ENCODE results near the gene TMEM240.
"Not testable (repeated sequence)": the region's sequence is repeated elsewhere in the genome, so short reads cannot be mapped to it uniquely, and the experiment has no call there.

Gene TMEM240

DNA sequence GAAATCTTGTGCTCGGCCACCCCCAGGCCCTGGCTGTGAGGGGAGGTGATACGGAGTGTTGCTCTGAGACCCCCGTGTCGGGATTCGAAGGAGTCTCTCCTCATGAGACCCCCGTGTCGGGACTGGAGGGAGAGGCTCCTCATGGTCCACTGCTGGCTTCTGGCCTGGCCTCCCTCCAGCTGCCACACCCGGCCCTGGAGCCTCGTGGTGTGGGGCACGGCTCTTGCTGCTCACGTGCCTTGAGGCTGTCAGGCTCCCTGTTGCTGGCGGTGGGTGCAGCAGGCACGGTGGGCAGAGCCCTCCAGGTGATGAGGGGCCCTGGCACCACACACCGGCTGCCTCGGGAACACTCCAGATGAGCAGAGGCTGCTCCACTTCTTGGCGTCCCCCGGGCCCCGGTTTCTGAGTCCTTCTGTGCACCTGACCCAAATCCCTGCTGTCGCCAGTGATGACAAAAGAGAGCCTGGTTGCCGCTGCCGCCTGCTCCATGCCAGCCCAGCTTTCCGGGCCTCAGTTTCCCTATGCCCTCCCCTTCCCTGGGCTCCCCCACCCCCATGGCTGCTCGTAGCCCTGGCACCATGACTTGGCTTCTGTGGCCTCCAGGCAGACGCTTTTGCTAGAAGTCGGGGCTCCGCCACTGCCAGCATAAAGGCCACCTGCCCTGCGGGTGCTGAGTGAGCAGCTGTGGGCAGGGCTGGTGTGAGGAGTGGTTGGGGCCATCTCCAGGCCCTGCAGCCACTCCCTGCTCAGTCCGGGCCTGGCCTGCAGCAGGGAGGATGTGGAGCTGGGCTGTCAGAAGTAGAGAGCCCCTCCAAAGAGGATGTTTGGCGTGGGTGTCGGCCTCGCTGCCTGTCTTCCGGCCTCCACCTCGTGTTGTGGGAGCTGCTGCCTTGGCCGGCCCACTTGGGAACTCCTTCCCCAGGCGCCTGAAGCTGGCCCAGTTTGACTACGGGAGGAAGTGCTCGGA lies 11.8 kb downstream of the TMEM240 start:
- Histone ChIP-seq H3K27ac (no peak overlapping the region), H4K20me1 (ENCODE audit: insufficient read depth) (no peaks in the 10 kb centered on the region), H3K9ac (no peak overlapping the region), H3K27me3 (ENCODE audit: insufficient read depth, low read depth) (no peaks in the 10 kb centered on the region), H3K4me1 (ENCODE audit: low read depth, poor library complexity, severe bottlenecking) (no peaks in the 10 kb centered on the region), H3K36me3 (ENCODE audit: insufficient read depth) (peaks cover 6% of the 10 kb centered on the region; the same call in 1 of the 2 replicates), H3K79me2 (ENCODE audit: insufficient read depth, low read depth) (no peaks in the 10 kb centered on the region), H2AFZ (ENCODE audit: low read depth) (no peak overlapping the region), H3K4me2 (no peak overlapping the region), H3K4me3 (IDR thresholded peaks at IDR 0.05; ENCODE audit: insufficient read depth, low read depth, low read length) (no peak overlapping the region)
- TF ChIP-seq, protein P1, sequence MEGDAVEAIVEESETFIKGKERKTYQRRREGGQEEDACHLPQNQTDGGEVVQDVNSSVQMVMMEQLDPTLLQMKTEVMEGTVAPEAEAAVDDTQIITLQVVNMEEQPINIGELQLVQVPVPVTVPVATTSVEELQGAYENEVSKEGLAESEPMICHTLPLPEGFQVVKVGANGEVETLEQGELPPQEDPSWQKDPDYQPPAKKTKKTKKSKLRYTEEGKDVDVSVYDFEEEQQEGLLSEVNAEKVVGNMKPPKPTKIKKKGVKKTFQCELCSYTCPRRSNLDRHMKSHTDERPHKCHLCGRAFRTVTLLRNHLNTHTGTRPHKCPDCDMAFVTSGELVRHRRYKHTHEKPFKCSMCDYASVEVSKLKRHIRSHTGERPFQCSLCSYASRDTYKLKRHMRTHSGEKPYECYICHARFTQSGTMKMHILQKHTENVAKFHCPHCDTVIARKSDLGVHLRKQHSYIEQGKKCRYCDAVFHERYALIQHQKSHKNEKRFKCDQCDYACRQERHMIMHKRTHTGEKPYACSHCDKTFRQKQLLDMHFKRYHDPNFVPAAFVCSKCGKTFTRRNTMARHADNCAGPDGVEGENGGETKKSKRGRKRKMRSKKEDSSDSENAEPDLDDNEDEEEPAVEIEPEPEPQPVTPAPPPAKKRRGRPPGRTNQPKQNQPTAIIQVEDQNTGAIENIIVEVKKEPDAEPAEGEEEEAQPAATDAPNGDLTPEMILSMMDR (conservative IDR thresholded peaks at IDR 0.05; ENCODE audit: low read depth, low read length) = no peak

DNA sequence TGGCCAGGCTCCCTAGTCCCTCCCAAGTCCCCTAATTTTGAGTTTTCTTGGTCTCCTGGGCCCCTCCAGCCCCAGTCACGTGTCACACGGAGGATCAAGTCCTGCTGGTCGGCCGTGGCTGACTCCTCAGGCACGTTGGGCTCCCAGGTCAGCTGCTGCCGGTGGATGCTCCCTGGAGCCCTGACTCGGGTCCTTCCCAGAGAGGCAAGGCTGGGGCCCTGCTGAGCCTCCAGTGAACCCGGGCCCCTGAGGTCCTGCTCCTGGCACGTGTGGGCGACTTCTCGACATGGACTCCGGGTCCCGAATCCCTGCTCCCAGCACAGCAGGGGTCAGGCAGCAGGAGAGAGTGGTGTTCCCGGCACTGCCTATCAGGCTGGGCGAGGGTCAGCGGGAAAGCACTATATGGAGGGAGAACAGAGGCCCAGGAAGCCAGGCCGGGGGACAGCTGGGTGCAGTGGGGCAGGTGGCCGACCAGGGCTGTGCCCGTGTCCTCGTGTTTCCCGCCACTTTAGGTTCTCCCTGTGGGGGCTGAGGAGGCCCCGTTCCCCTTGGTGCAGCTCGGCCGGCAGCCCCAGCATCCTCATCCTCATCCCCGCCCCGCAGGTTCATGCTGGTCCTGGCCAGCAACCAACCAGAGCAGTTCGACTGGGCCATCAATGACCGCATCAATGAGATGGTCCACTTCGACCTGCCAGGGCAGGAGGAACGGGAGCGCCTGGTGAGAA lies 13.2 kb downstream of the TMEM240 start:
- no peak overlapping the region for H2AFZ ChIP-seq (ENCODE audit: low read depth)
- no peak overlapping the region for H3K9ac ChIP-seq
- no peak overlapping the region for H3K4me2 ChIP-seq
- no peaks in the 10 kb centered on the region for H3K27me3 ChIP-seq (ENCODE audit: insufficient read depth, low read depth)
- no peak overlapping the region for H3K4me3 ChIP-seq (IDR thresholded peaks at IDR 0.05; ENCODE audit: insufficient read depth, low read depth, low read length)
- H3K36me3 ChIP-seq (ENCODE audit: insufficient read depth) = peaks cover 6% of the 10 kb centered on the region; the same call in 1 of the 2 replicates
- no peaks in the 10 kb centered on the region for H3K79me2 ChIP-seq (ENCODE audit: insufficient read depth, low read depth)
- no peaks in the 10 kb centered on the region for H3K4me1 ChIP-seq (ENCODE audit: low read depth, poor library complexity, severe bottlenecking)
- no peaks in the 10 kb centered on the region for H4K20me1 ChIP-seq (ENCODE audit: insufficient read depth)
- no peak overlapping the region for H3K27ac ChIP-seq
- TF ChIP-seq, protein P1 (conservative IDR thresholded peaks at IDR 0.05; ENCODE audit: low read depth, low read length) = no peak

DNA sequence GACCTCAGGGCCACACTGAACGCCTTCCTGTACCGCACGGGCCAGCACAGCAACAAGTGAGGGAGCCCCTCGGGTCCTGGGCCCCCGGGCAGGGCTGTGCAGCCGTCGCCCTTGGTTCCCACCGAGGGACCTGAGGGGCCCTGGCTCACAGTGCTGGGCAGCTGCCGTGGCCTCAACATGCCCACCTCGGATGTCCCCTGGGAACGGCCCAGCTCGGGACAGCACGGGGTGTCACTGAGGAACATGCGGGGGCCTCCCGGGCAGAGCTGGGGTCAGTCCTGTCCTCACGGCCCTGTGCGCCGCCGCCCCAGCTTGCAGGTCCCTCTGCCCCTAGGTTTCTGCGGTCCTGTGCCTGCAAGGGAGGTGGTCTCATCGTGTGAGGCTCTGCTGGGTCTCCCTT lies 13.9 kb downstream of the TMEM240 start:
- not testable (repeated sequence) for H3K36me3 ChIP-seq (ENCODE audit: insufficient read depth); H2AFZ ChIP-seq (ENCODE audit: low read depth); H3K79me2 ChIP-seq (ENCODE audit: insufficient read depth, low read depth); H4K20me1 ChIP-seq (ENCODE audit: insufficient read depth); H3K4me1 ChIP-seq (ENCODE audit: low read depth, poor library complexity, severe bottlenecking); H3K27ac ChIP-seq; H3K4me2 ChIP-seq; H3K9ac ChIP-seq; H3K4me3 ChIP-seq (IDR thresholded peaks at IDR 0.05; ENCODE audit: insufficient read depth, low read depth, low read length); H3K27me3 ChIP-seq (ENCODE audit: insufficient read depth, low read depth)

DNA sequence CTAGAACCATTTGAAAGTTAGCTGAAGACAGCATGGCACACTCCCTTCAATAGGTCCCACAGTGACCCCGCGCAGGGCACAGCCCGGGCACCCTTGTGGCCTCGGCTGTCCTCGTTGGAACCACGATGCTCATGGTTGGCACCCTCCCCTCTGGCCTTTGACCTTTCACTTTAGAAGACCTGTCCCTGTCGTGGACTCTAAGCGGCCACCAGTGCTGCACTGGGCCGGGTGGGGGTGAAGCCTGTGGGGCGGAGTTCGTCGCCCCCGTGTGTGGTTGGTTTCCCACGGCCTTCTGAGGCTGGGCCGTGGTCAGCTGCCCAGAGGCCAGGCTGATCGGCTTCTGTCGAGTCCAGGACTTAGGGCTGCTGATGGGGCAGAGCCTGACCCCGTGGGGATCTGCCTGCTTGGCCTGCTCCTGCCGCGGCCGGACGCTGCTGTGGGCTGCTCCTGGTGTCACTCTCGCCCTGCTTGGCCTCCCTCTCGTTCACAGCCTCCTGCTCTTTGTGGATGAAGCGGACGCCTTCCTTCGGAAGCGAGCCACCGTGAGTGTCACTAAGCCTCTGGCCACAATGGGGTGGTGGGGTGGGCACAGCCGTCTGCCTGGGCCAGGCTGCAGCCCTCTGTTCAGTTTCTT lies 15.6 kb downstream of the TMEM240 start:
- H4K20me1 ChIP-seq (ENCODE audit: insufficient read depth); H3K27me3 ChIP-seq (ENCODE audit: insufficient read depth, low read depth); H3K4me1 ChIP-seq (ENCODE audit: low read depth, poor library complexity, severe bottlenecking); H2AFZ ChIP-seq (ENCODE audit: low read depth); H3K4me3 ChIP-seq (IDR thresholded peaks at IDR 0.05; ENCODE audit: insufficient read depth, low read depth, low read length); H3K79me2 ChIP-seq (ENCODE audit: insufficient read depth, low read depth); H3K9ac ChIP-seq; H3K27ac ChIP-seq; H3K4me2 ChIP-seq: not testable (repeated sequence)
- peaks cover 12% of the 10 kb centered on the region; the same call in 1 of the 2 replicates for H3K36me3 ChIP-seq (ENCODE audit: insufficient read depth)

DNA sequence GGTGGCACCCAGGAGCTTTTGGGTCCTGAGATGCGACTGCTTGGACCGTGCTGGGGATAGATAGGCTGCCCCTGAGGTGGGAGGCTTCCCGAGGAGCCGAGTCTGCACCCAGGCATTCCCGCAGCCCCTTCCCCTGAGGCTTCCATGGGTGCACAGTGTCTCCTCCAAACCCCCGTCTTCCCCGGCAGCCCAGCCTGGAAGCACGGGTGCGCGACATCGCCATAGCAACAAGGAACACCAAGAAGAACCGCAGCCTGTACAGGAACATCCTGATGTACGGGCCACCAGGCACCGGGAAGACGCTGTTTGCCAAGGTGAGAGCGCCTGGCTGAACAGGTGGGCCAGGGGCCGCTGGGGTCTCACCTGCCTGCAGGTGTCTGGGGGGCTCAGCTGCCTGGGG lies 16.8 kb downstream of the TMEM240 start:
- H3K79me2 ChIP-seq (ENCODE audit: insufficient read depth, low read depth); H3K27ac ChIP-seq; H3K27me3 ChIP-seq (ENCODE audit: insufficient read depth, low read depth); H4K20me1 ChIP-seq (ENCODE audit: insufficient read depth); H3K9ac ChIP-seq; H3K4me1 ChIP-seq (ENCODE audit: low read depth, poor library complexity, severe bottlenecking); H3K4me3 ChIP-seq (IDR thresholded peaks at IDR 0.05; ENCODE audit: insufficient read depth, low read depth, low read length); H3K4me2 ChIP-seq; H2AFZ ChIP-seq (ENCODE audit: low read depth): not testable (repeated sequence)
- peaks cover 10% of the 10 kb centered on the region; the same call in 1 of the 2 replicates for H3K36me3 ChIP-seq (ENCODE audit: insufficient read depth)

DNA sequence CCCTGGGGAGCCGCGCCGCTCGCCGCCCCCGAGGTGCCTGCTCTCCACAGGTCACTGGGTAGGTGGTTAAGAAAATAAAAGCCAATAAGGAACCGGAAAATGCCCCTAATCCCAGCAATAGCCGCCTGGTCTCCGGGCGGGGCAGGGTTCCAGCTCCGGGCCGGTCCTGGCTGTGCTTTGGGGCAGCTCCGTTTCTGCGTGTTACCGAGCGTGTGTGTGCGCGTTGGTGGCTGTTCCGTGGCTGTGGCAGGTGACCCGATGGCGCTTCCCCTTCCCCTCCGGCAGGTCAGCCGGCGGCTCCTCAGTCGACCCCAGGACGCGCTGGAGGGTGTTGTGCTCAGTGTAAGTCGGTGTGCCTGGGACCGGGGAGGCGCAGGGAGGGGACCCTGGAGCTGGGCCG lies 17.2 kb downstream of the TMEM240 start:
- H3K9ac ChIP-seq; H3K4me3 ChIP-seq (IDR thresholded peaks at IDR 0.05; ENCODE audit: insufficient read depth, low read depth, low read length); H3K27me3 ChIP-seq (ENCODE audit: insufficient read depth, low read depth); H4K20me1 ChIP-seq (ENCODE audit: insufficient read depth); H2AFZ ChIP-seq (ENCODE audit: low read depth); H3K36me3 ChIP-seq (ENCODE audit: insufficient read depth); H3K4me2 ChIP-seq; H3K79me2 ChIP-seq (ENCODE audit: insufficient read depth, low read depth); H3K4me1 ChIP-seq (ENCODE audit: low read depth, poor library complexity, severe bottlenecking); H3K27ac ChIP-seq: not testable (repeated sequence)

DNA sequence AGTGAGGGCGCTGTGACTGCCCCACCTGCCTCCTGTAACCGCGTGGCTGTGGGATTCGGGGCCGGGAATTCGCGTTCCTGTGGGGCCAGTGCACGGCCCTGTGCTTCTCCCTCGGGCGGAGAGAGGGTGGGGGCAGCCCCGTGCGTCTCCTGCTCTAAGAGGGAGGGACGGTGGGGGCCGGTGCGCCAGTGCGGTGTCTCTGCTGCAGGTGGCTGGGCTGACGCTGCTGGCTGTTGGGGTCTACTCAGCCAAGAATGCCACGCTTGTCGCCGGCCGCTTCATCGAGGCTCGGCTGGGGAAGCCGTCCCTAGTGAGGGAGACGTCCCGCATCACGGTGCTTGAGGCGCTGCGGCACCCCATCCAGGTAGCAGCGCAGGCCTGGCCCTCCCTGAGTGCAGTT lies 17.9 kb downstream of the TMEM240 start:
- not testable (repeated sequence) for H3K4me2 ChIP-seq; H3K36me3 ChIP-seq (ENCODE audit: insufficient read depth); H3K27me3 ChIP-seq (ENCODE audit: insufficient read depth, low read depth); H3K4me3 ChIP-seq (IDR thresholded peaks at IDR 0.05; ENCODE audit: insufficient read depth, low read depth, low read length); H3K4me1 ChIP-seq (ENCODE audit: low read depth, poor library complexity, severe bottlenecking); H3K9ac ChIP-seq; H3K27ac ChIP-seq; H3K79me2 ChIP-seq (ENCODE audit: insufficient read depth, low read depth); H4K20me1 ChIP-seq (ENCODE audit: insufficient read depth); H2AFZ ChIP-seq (ENCODE audit: low read depth)

Measured in KMS-11 (cell line).